ENCODE data around the gene CPHXL. TPM values are rescaled to one million over a fixed set of nuclear protein-coding genes. Genes with fewer than 3 reads are reported as not detected.

The CPHXL gene
- total RNA-seq, 1 donor from 2014 or later = not detected

DNA sequence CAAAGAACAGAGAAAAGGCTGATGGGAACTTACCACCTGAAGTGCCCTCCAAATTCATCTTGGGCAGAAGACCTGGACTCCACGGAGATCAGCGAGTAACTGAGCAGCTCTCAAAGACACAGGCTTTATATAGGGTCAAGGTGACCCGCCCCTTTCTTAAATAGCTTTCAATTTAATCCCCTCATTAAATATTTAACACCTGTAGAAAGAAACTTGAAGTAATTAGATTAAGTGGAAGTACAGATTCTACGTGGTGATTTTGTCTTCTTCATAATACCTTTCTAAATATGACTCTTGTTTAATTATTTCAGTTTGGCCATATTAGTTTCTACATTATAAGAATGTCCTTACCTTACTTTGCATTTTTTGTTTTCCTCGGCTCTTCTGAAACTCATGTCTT lies 24.9 kb downstream of the CPHXL start, which contains the start of gene DUXB:
Gene DUXB, minus strand, starts transcription at position 101 of the 400 bp plus-strand sequence. Its CDS starts 43 bp downstream, at position 58.
- no peak for DNase-seq

DNA sequence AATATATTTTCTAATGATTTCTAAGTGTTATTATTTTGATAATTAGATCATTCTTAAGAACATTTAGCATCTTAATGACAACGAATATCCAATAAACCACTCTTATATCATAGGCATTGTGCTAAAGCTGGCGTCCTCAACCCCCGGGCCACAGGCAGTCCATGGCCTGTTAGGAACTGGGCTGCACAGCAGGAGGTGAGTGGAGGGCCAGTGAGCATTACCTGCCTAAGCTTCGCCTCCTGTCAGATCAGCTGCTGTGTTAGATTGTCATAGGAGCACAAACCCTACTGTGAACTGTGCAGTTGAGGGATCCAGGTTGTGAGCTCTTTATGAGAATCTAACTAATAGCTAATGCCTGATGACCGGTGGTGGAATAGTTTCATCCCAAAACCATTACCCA lies 28.7 kb downstream of the CPHXL start:
- no peak for DNase-seq

DNA sequence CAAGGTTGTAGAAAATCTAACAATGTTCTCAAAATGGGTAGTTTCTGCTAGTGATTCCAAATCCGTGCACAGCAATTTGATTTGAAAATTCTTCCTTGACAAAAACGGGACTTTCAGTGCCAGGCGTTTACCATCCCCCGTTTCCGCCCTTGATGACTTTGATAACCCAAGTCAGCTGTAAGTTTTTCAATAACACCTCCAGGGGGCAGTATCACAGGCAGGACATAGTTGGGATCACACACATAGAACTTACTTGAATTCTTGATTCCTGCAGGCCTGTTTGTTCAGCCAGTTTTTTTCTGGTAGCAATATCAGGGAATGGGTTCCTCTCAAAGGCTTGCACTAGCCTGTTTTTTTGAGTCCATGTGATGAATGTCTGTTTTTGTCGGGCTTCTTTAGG lies 30.6 kb downstream of the CPHXL start:
- DNase-seq = no peak

DNA sequence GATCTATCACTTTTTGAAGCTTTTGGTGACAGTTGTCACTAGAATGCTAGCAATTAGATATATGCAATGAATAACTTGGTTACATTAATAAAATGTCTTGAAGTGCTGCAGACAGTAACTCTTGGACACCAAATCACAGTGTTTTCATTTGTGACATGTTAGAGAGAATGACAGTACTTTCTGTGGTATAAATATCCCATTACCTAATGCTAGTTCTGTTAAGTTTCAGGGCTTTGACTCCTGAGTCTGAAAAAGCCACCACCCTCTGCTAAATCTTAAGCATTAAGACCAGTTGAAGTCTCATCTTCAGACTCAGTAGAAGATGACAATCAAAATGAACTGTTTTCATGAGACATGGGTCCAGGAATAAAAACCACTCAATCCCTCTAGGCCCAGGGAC lies 38.9 kb downstream of the CPHXL start:
- no peak for DNase-seq

DNA sequence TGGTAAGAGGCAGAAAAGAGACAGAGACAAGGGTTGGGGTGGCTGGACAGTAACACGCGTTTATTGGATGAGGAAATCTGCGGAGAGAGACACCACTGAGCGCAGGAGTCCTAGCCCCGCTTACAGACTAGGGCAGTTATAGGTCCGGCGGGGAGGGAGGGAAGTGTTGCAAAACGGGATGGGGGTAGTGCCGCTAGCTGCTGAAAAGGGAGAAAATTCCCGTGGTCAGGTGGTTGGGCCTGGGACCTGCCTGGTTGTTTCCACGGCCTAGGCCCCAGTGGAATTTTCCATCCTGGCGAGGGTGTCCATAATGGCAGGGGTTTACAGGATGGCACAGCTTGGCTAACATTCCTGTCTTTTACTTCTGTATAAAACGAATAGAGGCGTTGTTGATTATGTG lies 44.0 kb downstream of the CPHXL start:
- no peak for DNase-seq

DNA sequence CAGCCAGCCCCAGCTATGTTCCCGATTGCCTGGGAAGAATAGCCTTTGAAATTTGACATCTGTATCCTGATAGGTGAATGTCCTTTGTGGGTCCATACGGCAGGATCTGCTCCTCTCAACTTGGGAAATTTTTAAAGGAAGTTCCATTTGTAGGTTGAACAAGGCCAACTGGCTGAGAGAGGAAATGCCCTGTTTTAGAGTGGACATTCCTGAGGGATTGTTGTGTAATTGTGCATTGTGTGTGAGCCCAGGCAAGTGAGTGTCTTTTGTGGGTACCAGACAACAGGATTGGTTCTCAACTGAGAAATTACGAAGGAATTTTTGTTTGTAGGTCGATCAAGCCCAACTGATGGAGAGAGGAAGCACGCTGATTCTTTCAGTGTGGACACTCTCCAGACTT lies 46.9 kb downstream of the CPHXL start:
- no peak for DNase-seq

DNA sequence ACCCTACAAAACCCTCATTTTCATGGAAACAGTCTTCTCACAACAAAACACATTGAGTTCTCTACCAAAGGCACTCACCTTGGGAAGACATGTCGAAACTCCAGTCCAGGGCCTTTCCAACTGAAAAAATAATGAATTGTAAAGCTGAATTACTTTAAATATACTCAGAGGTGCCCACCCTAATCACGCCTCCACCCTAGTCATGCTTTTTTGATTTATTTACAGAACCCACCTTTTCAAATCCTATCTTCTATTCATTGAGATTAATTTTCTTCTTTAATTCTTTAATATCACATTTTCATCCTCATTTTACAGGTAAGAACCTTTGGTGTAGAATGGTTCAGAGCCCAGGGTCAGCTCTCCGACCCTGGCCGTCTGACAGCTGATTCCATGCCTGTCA lies 49.4 kb downstream of the CPHXL start, which contains the start of gene CPHXL2:
Gene CPHXL2, minus strand, starts transcription at position 101 of the 400 bp plus-strand sequence. Its CDS starts 10 bp downstream, at position 91.
- DNase-seq = no peak

DNA sequence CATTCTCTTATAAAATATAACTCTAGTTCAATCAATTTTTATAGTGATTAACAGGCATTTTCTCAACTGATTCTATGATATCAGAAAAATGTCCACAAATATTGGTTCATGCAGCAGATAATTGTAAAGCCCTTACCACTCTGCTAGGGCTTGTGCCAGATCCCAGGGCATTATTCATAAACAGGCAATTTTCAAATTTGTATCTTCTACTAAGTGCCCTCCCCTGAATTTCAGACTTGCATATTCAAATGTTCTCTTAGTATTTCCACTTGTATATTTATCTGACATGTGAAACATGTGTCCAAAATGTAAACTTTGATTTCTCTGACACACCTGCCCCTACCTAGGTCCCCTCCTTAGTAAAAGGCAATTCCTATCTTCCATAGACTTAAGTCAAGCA lies 58.8 kb downstream of the CPHXL start:
- no peak for DNase-seq

Small RNA genes within 50 kb of the gene (small RNA-seq; reads per million reads assigned to genes)
- not detected for gene RN7SL520P

Other genes with a start within 250 kb of the CPHXL start
- gene CHST6, start 231.0 kb downstream of the CPHXL start, total RNA-seq = 0.94 TPM
- 0.16 TPM for gene CHST5, start 190.4 kb downstream of the CPHXL start, total RNA-seq
- 17.0 TPM for gene TMEM231, start 170.2 kb downstream of the CPHXL start, total RNA-seq
- gene GABARAPL2, start 160.1 kb downstream of the CPHXL start, total RNA-seq = 80.3 TPM
- 55.2 TPM for gene ADAT1, start 103.2 kb downstream of the CPHXL start, total RNA-seq
- gene KARS1, start 78.8 kb downstream of the CPHXL start, total RNA-seq = 79.4 TPM
- 143 TPM for gene TERF2IP, start 78.7 kb downstream of the CPHXL start, total RNA-seq
- gene CPHXL2, start 49.5 kb downstream of the CPHXL start, total RNA-seq = not detected
- gene DUXB, start 25.0 kb downstream of the CPHXL start, total RNA-seq = not detected

All from occipital lobe (tissue), 3 donors.